HG03442 (cell line): ENCODE measurements around the gene TMPRSS3.

Experiments
- ATAC-seq: cut with Tn5 transposase; IDR thresholded peaks from one replicate; pipeline ENCODE4 v1.9.1; 2021; ENCODE audit warnings: mild to moderate bottlenecking, moderate library complexity; ENCODE audit not compliant: unreplicated experiment

The TMPRSS3 gene

DNA sequence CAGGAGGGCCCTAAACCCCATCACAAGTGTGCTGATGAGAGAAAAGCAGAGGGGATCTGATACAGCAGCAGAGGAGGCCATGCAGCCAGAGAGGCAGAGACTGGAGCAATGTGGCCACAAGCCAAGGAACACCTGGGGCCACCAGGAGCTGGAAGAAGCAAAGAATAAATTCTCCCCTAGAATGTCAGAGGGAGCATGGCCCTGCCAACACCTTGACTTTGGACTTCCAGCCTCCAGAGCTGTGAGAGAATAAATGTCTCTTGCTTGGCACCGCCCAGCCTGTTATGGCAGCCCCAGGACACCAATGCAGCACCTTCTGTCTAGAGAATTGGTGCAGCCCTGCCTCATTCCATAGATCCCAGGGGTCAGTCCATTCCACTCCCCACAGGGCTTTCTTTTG lies 33.2 kb upstream of the TMPRSS3 start:
- ATAC-seq: no peak

DNA sequence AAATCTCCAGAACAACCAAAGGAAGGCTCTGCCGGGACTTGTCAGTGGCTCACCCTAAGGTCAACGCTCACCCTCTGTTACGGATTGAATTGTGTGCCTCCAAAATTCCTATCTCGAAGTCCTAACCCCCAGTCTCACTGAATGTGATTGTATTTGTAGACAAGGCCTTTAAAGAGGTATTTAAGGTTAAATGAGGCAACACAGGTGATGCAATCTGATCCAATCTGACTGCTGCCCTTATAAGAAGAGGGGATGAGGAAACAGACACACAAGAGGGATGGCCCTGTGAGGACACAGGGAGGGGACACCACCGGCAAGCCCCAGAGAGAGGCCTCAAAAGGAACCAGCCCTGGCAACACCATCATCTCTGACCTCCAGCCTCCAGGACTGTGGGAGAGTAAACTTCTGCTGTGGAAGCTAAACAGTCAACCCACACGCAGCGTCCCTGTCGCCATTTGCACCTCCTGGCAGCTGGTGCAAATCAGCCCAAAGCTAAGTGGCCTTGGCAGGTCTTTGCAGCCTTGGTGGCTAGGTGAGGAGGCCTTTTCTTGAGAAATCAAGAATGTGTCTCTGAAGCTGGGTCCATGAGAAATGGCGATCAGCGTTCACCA lies 32.1 kb upstream of the TMPRSS3 start:
- ATAC-seq: no peak

DNA sequence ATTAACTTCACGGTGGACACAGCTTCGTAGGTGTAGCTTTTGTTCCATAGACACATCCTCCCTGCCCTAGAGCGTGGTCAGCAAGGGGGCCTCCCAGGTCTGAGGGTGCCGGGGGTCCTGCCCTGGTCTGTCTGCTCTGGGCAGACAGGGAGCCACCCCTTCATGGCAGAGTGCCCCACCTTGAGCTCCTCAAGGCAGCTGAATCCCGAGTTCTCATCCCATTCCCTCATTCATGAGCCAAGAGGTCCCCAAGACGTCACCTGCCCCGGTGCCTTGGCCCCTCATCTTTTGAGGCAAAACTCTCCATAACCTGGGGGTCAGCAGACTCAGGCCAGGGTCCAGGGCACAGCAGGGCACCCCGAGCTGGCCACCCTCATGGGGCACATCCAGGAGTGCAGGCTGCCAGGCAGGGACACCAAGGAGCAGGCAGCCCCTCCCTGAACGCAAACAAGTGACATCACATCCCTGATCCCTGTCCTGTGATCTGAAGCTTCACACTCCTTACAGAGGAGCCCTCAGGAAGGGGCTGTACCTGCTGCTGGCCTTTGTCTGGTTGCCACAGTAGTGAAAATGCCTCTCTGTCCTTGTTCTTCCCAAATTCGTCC lies 31.1 kb upstream of the TMPRSS3 start:
- ATAC-seq: no peak

DNA sequence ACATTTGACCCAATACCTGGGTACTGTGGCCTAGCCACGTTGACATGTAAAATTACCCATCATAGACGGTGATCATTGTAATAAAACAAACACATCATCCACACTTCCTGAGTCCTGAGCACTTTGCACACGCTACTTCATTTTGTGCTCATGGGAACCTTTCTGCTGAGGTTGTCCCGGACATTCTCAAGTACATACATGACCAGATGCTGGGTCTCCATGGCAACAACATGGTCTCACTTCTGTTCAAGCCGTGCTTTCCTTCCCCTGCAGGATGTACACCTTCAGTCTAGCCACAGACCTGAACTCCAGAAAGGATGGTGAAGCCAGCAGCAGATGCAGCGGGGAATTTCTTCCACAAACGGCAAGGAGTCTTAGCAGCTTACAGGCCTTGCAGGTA lies 30.6 kb upstream of the TMPRSS3 start:
- no peak for ATAC-seq

DNA sequence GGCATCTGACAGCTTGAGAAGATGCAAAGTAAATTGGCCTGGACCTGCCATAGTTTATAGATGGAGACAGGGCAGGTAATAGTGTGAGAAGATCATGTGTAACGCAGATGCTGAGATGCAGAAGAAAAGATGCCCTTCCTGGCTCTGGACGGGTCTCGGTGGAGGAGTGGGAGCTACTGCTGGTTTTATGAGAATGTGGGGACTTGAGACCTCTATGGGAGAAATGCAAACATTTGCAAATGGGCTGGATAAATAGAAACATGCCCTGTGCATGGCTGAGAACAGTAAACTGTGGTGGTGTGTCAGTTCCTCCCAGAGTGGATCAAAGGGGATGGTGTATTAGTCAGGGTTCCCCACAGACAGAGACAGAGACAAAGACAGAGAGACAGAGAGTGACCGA lies 29.7 kb upstream of the TMPRSS3 start:
- ATAC-seq: peak; percentile 25

DNA sequence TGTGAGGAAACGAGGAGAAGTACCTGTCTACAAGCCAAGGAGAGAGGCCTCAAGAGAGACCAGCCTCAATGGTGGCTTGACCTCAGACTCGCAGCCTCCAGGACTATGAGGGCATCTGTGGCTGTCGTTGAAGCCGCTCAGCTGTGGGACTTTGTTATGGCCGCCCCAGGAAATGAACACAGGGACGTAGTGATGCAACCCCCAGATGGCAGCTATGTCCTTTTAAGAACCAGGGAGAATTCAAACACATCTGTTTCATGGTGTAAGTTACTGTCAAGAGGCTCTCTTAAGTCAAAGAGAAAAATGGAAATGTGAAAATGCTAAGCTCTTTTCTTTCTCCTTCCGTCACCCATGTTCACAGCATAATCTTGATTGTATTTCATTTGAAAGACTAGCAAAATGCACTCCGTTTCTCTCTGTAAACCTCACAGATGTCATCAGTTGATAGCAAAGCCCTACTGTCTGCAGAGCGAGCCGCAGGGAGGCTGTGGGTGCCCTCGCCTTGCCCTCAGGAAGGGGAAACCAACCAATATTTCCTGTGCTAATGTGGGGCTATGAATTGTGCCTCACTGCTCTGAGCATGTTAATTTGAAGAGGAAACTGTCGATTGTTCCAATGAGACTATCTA lies 29.2 kb upstream of the TMPRSS3 start:
- ATAC-seq: peak; percentile 42

DNA sequence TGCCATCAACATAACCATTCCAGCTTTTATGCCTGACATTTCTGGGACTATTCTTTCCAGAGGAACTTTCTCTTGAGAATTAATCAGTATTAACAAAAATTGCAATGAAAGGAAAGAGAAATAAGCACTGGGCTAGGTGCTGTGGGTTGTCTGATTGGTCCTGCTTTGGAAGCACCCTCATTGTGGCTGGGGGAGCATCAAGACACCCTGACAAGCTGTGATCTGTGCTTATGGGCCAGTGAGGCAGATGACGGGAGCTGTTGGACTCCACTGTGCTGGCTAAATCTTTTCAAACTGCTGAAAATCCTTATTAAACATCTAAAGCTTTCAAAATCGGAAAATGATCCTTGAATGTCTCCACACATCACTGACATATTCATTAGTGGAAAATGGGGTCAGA lies 27.8 kb upstream of the TMPRSS3 start:
- ATAC-seq: no peak

DNA sequence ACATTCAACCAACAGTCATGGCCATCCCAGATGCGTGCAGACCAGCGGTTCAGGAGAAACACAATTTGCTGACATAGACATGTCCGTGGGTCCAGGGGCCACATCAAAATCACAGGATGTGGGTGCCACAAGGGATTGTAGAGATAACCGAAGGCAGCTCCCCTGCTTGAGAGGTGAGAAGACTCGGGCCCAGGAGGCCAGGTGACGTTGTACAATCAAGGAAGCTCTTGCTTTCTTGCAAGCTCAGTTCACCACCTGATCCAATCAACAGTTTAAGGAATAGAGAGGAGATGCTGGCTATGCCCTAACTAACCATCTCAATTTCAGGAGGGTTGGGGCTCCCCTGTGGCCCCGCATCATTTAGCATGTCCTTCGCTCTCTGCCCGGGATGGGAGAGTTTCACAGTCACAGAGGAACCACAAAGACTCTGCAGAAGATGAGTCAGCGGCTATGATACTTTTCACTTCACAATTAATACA lies 27.4 kb upstream of the TMPRSS3 start:
- no peak for ATAC-seq

DNA sequence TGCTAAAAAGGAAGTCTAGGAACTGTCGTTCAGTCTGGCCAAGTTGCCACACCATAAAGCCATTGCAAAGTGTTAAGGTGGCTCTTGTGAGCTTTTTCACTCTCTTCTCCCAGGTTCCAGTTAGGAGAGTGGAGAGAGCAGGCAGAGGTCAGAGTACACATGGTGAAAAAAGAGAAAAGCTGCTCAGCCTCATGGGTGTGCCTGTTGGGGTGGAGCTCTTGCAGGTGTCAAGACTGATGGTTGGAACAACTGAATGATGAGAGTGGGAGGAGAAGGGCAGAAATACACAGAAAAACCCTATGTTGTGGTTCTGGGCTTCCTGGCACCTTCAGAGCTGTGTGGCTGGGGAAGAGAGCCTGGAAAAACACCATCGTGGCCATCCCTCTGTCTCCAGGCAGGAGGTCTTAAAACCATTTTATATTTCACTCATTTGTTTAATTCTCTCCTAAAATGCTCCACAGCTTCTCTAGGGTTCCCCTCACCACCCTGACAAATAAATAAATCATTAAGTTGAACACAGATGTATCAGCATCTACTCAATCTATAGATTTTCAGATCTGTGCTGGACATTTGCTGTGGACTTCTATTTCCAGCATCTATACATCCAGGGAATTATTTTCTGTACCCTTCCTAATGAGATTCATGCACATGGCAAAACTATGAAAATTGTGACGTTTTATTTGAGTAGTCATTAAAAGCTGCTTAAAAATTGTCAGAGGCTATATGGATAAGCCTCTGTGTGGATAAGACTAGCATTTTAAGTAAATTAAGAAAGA lies 25.4 kb upstream of the TMPRSS3 start:
- no peak for ATAC-seq

DNA sequence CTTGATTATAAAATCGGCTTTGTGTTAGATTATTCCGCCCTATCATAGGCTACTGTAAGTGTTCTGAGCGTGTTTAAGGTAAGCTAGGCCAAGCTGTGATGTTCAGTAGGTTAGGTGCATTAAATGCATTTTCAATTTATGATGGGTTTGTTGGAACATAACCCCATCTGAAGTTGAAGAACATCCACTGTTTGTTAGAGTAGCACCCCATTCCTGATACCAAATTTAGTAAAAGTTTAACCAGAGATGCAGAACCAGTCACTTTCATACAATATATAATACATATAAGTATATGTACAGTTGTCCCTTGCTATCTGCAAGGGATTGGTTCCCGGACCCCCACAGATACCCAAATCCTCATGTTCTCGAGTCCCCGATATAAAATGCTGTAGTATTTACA lies 24.0 kb upstream of the TMPRSS3 start:
- no peak for ATAC-seq

DNA sequence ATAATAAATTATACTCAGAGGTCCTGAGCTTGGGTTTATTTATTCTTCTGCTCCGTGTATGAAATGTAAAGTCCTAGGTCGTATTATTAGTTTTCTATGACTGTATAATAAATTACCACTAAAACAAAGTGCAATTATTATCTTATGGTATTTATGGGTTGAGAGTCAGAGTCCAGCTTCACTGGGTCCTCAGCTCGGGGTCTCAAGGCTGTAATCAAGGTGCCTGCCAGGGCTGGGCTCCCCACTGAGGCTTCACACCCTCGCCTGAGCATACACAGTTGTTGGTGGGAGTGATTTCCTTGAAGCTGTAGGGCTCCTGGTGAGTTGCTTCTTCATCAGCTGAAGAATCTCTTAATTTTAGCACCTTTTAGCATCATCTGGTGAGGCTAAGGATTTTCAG lies 23.0 kb upstream of the TMPRSS3 start:
- no peak for ATAC-seq

DNA sequence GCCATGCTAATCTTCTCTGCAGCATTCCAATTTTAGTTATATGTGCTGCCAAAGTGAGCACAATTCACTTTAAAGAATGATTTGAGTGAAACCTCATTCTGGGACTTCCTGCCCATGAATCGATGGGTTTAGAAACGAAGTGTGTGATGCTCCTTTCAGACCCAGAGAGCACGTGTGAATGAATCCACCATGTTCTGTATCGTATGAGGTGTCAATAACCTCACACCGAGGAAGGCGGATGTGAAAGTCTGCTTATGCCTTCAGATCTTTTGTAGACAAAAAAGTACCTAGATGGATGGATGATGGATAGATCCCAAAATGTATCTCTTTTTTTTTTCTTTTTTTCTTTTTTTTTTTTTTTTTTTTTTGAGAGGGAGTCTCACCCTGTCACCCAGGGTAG lies 21.7 kb upstream of the TMPRSS3 start:
- no peak for ATAC-seq

DNA sequence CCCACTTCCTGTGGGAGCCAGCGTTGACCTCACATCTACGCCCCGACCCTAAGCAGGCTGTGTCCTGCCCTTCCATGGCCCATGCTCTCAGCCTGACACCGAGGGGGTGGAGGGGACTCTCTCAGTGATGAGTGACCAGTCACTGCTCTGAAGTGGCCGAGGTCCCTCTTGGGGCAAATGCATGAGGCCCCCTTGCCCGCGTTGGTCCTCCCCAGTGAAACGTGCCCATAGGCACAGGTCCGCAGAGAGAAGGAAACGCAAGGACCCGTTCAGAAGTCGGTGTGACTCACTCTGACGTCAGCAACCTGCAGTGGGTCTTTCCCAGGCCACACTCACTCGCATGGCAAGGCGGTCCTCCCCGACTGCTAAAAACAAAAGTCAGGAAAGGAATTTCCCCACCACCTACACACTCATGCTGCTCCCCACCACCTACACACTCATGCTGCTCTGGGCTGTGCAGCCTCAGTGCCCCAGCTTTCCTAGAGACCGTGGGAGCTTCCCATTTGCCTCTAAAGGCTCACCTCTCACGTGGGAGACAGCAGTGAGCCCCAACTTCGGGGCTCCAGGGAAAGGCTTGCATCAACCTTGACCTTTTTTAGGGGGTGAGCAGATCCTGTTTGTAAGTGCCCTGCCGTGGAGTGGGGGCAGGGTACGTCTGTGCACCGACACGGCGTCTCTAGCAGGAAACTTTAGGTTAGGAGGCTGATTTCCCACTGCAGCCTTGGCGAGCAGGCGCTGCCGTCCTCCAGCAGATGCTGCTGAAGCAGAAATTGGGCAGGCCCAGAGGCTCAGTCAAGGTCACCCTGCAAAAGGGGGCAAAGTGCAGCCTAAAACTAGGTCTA lies 19.3 kb upstream of the TMPRSS3 start:
- peak; percentile 64 for ATAC-seq

DNA sequence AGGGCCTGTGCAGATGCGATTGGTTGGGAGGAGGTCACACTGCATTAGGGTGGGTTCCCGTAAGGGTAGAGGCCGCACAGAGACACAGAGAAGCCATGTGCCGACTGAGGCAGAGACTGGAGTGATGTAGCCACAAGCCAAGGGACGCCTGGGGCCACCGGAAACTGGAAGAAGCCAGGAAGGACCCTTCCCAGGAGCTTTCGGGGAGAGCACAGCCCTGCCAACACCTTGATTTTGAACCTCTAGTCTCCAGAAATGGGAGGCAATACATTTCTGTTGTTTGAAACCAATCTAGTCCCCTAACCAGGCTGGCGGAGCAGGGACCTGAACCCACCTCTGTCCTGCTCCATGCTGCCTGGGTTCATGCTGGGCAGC lies 18.7 kb upstream of the TMPRSS3 start:
- ATAC-seq: no peak

DNA sequence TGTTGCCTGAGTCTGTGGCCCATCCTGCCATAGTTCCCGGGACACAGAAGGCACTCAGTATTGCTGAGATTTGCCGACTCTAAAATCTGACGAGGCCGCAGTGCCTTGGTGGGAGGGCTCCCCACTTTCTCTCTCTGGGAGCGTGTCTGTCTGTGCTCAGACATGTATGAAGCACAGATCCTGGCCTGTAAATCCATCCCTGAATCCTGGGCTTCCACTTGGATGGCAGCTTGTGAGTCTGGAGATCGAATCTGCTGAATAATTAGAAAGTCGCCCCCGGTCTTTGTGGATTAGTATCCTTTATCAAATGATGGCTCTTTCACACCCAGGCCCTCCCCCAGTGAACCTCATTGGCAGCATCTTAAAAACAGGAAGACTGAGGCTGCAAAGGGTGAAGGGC lies 18.2 kb upstream of the TMPRSS3 start:
- ATAC-seq: no peak

DNA sequence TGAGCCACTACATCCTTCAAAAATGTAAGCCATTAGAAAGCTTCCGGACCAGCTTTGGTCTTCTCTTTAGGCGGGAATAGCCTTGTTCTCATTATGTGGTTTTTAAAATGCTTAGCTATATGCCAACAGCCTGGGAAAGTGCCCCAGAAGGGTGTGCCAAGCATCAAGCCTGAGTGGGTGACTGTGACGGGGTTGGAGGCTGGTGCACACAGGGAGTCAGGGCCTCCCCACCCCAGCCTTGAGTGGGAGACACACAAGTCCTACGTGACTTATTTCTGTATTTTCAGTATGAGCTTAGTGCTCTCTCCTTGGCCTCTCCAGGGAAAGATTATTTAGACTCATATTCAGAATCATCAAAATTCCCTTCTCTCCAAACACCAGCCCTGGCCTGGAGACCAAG lies 17.6 kb upstream of the TMPRSS3 start:
- no peak for ATAC-seq

DNA sequence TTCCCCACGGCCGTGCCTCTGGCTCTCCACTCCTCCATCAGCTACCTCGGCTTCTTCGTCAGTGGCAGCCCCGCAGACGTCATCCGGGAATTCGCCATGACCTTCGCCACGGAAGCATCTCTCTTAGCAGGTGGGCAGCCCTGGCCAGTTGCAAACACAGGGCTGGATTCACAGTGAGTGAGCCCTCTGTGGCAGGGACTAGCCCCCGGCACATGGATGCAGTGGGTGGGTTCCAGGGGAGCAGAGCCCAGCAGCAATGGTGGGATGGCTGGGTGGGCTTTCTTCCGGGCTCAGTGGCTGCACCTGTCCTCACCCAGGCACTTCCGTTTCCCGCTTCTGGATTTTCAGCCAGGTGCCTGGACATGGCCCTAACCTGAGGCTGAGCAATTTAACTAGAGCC lies 17.2 kb upstream of the TMPRSS3 start:
- no peak for ATAC-seq

DNA sequence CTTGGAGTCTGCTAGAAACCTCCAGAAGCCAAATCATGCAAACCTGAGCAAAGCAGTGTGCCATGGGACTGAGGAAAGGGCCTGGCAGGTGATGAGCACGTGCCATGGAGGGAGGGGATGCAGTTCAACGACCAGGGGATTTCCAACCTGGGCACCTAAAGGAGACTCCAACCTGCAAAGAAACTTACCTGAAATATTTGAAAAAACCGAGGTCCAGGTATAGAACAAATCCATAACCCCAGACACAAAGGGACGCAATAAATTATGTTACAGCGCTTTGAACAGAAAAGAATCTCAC lies 16.7 kb upstream of the TMPRSS3 start:
- ATAC-seq: no peak

DNA sequence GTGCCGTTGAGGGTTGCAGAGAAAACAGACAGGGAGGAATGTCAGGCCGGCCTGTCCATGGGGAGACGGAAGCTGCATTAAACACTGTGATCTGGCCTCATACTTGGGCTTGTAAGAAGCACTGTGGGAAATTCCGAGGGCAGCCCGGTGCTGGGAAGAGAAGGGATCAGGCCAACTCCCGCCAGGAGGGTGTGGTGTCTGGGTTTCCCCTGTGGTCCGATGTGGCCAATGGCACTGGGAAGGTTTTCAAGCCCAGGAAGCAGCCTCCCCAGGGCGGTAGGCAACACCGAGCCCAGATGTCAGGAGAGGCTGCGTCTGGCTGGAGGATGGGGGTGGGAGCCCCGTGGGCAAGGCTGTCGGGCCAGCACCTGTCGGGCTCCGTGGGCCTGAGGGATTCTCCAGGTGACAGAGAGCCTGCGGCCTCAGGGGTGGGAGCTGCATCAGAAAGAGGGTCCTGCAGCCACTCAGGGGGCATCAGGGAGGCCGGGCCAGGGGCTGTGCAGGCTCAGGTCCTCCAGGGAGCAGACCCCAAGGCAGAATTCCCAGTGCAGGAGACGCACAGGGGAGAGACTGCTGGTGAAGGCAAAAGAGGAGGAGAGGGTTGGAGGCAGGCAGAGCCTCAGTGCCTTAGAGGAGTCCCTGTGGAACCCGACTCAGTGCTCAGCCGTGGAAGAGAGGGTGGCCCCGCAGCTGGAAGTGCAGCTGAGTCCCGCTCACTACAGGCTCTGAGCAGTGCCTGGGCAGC lies 16.2 kb upstream of the TMPRSS3 start:
- ATAC-seq: no peak

DNA sequence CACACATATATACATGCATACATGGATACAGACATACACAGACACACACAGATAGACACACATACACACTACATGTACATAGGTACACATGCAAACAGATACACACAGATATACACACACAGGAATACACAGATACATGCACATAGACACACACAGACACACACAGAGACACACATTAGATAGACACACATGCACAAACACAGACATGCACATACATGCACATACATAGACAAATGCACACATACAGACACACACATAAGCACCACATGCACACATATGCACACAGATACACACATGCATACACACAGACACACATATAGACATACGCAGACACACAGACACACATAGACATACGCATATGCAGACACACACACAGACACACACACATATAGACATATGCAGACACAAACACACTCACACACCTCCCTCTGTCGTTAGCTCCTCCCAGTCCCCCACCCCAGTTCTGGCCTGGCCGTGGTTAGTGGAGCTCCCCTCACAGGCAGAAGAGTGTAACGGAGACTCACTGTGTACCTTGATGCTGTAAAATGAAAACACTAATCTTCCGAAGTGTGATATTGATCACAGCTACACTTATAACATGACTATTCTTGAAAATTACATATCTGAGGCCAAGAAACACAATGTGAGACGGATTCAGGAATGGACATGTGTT lies 15.5 kb upstream of the TMPRSS3 start:
- ATAC-seq: no peak
